ENCODE results near the gene HSD11B1.

HSD11B1 gene

DNA sequence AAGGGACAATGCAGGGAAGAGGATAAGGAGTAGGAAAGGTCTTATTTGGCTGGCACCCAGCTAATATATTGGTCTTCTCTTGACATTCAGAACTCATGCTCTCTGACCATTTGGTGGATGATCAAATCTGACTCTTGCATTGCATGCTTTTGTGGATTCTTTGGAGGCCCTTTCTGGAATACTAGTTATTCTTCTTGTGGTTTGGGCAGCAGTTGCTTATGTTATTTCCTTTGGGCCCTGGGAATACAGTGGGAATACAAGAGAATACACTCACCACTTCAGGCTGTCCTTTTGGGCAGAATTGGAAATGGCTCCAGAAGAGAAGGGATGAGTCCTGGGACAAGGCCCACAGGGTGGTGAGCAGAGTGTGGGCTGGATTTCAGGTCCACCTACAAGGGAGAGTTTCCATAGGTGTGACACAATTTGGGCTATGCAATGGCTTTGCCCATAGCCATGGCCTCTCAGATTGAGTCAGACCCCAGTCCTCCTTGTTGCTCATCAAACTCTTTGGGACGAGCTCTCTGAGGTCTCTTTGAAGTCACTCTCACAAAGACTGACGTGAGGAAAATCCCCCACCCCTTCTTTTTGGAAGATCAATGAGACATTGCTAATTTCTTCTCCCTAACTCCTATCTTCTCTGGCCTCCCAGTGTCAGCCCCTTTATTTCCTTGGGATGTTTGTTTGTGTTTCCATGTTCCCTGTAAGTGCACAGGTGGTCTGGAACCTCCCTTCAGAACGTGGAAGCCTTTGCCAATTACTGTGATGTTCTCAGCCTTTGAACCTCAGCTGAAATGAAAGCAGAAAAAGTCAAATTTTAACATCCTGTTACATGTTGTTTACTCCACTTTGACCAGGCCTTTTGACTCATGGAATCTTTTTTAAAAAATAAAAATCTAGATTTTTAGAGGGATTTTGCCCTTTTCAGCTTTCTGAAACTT, 19.4 kb downstream of the HSD11B1 start:
- in situ Hi-C loops (cut with MboI; ENCODE audit: low sequenced_read_pairs), result no loop called here

DNA sequence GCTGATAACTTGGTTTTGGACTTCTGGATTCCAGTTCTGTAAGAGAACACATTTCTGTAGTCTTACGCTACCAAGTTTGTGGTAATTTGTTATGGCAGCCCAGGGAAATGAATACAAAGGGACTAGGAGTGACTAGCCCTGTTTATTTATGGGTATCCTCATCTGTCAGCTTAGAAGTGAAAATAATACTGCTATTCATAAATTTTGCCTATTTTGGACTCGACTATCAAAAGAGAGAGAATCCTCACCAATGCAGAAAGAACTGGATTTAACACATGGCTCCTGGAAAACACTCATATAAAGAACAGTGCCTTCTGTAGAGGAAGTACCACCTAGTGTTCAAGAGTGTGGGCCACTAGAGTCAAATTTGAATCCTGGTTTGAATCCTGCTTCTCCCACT, 22.6 kb downstream of the HSD11B1 start:
- in situ Hi-C loops (cut with MboI; ENCODE audit: low sequenced_read_pairs), result no loop called here

- in situ Hi-C loops (cut with MboI; ENCODE audit: low sequenced_read_pairs), result no loop called here
Observed at GRCh38 chr1:209727785-209728184, 23.1 kb downstream of the HSD11B1 start.

- in situ Hi-C loops (cut with MboI; ENCODE audit: low sequenced_read_pairs), result no loop called here
Observed at GRCh38 chr1:209728466-209728865, 23.8 kb downstream of the HSD11B1 start.

DNA sequence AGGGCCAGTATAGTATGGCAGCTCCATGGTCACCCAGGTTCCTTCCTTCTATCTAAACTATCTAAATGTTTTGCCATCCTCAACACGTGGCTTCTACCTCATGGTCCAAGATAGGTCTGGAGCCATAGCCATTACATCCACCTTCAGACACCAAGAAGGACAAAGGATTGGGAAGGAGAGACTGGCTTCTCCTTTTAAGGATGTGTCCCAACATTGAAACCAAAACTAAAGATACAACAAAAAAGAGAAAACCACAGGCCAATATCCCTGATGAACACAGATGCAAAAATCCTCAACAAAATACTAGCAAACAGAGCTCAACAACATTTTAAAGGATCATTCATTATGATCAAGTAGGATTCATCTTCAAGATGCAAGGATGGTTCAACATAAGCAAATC, 24.8 kb downstream of the HSD11B1 start:
- in situ Hi-C loops (cut with MboI; ENCODE audit: low sequenced_read_pairs), result no loop called here

- in situ Hi-C loops (cut with MboI; ENCODE audit: low sequenced_read_pairs), result no loop called here
Observed at GRCh38 chr1:209732725-209733124, 28.1 kb downstream of the HSD11B1 start.

DNA sequence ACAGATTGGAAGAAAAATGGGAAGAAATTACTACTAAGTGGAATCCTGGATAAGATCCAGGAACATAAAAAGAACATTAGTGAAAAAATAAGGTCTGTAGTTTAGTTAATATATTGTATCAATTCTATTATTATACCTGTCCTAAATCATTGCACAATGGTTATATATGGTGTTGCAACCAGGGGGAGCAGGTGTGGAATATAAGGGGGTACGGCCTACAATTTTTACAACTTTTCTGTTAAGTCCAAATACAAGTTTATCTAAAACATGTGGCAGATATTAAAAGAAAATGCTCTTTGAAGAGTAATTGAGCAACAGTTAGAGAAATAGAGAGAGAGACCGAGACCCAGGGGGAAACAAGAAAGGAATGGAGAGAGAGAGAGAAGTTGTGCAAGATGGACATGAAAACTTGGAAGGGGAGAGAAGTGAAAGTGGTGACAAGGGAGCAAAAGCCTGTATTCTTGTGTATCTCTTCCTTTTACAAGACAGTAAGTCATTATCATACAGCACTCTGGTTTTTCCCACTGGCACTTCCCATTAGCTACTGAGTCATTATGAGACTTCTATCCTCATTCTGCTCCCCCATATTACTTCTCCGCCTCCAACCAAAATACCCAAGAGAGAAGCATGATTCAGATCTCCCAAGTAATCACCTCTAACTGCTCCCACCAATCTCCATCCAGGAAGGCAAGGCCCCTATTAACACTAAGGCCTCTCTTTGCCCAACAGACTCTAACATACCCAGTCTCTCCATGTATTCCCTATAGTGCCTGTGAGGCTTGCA, 29.0 kb downstream of the HSD11B1 start:
- in situ Hi-C loops (cut with MboI; ENCODE audit: low sequenced_read_pairs), result no loop called here

GRCh38 chr1:209736490-209737117, 32.0 kb downstream of the HSD11B1 start:
- in situ Hi-C loops (cut with MboI; ENCODE audit: low sequenced_read_pairs), result no loop called here

GRCh38 chr1:209737118-209737505, 32.5 kb downstream of the HSD11B1 start:
- in situ Hi-C loops (cut with MboI; ENCODE audit: low sequenced_read_pairs), result no loop called here

DNA sequence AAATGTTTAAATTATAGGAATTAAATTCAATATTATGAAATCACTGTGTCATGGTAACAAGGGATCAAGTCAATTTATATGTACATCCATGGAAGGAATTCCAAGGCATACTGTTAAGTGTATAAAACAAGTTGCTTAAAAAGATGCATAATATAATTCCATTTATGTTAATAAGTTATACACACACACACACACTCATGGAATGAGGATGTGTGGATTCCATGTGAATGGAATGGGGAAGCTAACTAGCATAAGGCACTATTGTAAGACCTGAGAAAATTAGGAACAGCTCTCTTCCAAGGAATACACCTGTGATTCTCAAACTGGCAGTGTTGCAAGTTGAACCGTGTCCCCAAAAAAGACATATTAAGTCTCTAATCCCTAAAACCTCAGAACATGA, 33.6 kb downstream of the HSD11B1 start:
- in situ Hi-C loops (cut with MboI; ENCODE audit: low sequenced_read_pairs), result no loop called here

- in situ Hi-C loops (cut with MboI; ENCODE audit: low sequenced_read_pairs), result no loop called here
Observed at GRCh38 chr1:209741193-209741592, 36.5 kb downstream of the HSD11B1 start.

- in situ Hi-C loops (cut with MboI; ENCODE audit: low sequenced_read_pairs), result no loop called here
Observed at GRCh38 chr1:209741889-209742288, 37.2 kb downstream of the HSD11B1 start.

GRCh38 chr1:209742409-209743144, 37.9 kb downstream of the HSD11B1 start:
- in situ Hi-C loops (cut with MboI; ENCODE audit: low sequenced_read_pairs), result no loop called here

DNA sequence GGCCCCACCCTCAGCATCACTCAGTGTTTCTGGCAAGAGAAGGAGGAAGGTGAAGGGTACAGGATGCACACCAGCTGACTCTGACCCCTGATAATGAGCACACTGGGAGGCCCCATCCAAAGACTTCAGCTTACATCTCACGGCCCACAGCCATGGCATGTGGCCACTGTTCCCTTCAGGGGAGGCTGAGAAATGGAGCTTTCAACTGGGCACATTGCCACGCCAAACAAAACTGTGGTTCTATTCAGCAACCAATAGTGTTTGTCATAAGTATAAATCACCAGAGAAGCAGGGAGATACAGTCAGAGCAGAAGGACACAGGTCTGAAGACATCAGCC, 38.5 kb downstream of the HSD11B1 start:
- in situ Hi-C loops (cut with MboI; ENCODE audit: low sequenced_read_pairs), result no loop called here

- in situ Hi-C loops (cut with MboI; ENCODE audit: low sequenced_read_pairs), result no loop called here
Observed at GRCh38 chr1:209746451-209747165, 42.0 kb downstream of the HSD11B1 start.

- in situ Hi-C loops (cut with MboI; ENCODE audit: low sequenced_read_pairs), result no loop called here
Observed at GRCh38 chr1:209747580-209748262, 43.1 kb downstream of the HSD11B1 start.

GRCh38 chr1:209748620-209749019, 44.0 kb downstream of the HSD11B1 start:
- in situ Hi-C loops (cut with MboI; ENCODE audit: low sequenced_read_pairs), result no loop called here

DNA sequence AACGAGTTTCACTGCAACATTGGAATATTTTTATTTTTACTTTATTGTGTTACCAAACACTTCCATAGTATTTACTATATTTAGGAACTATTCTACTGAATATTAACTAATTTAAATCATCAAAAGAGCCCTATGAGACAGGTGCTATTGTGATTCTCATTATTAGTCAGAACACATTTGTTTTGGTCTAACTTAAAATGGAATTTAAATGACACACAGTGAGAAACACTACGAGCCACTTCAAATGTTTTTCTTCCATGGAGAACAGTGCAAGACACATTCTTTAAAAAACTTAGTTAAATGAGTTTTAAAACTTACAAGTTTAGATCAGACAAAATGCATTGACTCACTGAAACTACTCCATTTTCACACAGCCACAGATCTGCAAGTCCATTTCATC, 44.6 kb downstream of the HSD11B1 start:
- in situ Hi-C loops (cut with MboI; ENCODE audit: low sequenced_read_pairs), result no loop called here

DNA sequence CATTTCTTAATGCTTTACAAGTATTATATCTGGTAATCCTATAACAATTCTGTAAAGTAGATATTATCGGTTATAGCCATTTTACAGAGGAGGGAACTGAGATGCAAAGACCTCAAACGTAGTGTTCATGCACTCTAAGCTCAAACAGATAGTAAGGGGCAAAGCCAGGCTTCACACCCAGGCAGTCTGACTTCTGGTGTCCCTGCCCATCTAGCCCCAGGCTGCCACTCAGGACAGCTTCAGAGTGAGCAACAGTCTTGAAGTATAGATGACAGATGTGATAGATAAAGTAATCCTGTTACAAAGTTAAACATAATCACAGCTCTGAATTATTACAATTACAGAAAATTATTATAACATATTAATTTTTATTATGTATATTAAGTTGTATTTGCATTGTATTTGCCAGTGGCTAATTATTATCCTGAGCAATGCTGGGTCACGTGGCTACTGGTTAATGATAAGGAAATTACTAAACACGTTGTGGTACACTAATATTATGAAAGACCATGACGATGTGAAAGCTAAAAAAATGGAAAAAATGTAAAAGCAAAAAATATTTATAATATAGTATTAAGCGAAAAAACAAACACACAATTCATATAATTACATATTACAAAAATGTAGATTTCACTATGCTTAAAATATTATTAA, 45.2 kb downstream of the HSD11B1 start:
- in situ Hi-C loops (cut with MboI; ENCODE audit: low sequenced_read_pairs), result no loop called here

Data from HL-60/S4 (cell line).